H4 (cell line): Measurements from ENCODE around the gene DGKZ. TPM values are rescaled to one million over a fixed set of nuclear protein-coding genes. Genes with fewer than 3 reads are reported as not detected.

Experiments
- DNase-seq: peaks from one replicate; pipeline ENCODE4 v3.0.0-alpha.2; 2015; ENCODE audit warnings: low spot score
- total RNA-seq: library from RNA; depleted of rRNA; stranded (reverse); fragments of >200 nt; shearing (Covaris generic); gene quantifications from 2 replicates; pipeline ENCODE4 v1.2.3, GENCODE V29; 2014

DGKZ gene
- total RNA-seq, 1 experiment from 2014 or later, result 25.3 TPM

DNA sequence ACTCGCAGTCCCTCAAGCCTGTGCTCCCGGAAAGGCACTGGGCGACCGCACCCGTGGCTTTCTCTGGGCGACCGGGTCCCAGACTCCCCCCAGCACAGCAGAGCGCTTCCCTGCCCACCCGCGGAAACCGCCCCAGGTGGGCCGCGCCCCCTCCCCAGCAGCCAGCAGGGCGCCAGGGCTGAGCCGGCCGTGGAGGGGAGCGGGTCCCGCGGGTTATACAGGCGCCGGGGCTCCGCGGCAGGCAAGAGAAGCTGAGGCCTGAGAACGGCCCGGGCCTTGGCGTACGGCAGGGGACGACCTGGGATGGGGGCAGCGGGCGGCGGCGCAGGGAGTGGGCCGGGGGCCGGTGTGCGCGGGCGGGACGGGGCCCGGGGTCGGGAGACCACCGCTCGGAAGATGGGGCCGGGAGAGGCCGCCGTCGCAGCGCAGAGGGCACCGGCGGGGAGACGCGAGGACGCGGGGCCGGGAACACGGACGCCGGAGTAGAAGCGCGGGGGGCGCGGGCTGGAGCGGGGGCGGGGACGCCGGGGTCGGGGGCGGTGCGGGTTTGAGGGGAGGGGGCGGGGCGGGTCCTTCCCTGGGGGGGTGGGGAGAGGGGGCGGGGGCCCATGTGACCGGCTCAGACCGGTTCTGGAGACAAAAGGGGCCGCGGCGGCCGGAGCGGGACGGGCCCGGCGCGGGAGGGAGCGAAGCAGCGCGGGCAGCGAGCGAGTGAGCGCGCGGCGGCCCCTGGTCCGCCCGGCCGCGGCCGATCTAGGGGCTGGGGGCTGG is 34.0 kb downstream of the DGKZ start, which contains the start of gene MDK:
Gene MDK (plus strand): TSS at position 622 of the 771 bp plus-strand sequence. CDS start 389 bp downstream, outside the sequence.
- no peak for DNase-seq

DNA sequence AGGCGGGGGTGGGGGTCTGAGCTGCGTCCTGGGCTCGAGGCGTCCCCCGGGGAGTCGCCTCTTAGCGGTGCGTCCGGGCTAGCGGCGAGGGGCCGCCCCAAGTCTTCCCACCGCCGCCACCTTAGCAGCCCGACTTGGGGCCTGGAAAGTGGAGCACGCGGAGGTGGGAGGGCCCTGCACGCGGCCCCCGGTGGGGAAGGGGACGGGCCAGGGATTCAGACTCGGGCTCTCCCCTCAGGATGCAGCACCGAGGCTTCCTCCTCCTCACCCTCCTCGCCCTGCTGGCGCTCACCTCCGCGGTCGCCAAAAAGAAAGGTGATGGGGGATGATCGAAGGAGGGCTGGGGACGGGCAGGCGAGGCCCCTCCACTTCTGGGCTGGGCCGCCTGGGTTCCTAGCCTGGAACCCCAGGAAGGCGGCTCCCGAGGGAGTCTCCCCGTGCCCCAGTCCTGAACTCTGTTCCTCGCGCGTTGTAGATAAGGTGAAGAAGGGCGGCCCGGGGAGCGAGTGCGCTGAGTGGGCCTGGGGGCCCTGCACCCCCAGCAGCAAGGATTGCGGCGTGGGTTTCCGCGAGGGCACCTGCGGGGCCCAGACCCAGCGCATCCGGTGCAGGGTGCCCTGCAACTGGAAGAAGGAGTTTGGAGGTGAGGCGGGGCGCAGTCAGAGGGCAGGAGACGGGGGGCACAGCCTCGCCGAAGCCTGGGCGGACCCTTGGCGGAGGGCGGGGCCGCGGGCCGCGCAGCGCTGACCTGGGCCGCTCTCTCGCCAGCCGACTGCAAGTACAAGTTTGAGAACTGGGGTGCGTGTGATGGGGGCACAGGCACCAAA is 34.8 kb downstream of the DGKZ start:
- DNase-seq, result no peak

DNA sequence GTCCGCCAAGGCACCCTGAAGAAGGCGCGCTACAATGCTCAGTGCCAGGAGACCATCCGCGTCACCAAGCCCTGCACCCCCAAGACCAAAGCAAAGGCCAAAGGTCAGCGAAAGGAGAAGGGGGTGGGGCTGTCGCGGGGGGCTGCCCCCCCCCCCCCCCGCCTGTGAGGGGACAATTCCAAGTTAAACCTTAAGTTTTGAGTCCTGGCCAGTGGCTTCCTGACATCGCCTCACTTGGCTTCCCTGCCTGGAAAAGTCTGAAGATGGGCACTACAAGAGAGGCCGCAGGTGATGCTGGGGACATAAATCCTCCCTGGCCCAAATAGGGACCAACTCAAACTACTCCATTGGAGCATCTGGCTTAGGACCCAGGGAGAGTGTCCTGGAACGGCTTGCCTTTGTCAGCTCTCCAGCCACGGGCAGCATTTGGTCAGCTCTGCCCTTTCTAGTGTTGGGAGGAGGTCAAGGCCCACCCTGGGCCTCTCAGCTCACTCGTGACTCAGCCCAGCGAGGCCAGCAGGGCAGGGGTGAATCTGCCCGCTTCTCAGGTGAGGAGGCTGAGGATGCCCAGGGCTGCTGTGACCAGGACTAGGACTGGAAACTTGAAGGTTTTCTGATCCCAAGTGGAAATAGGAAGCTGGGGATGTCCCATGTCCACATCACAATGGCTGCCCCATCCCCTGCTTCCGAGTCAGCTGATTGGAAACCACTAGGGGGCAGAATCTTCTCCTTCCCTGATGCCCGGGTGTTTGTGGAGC is 35.6 kb downstream of the DGKZ start:
- peak; percentile 61 for DNase-seq

DNA sequence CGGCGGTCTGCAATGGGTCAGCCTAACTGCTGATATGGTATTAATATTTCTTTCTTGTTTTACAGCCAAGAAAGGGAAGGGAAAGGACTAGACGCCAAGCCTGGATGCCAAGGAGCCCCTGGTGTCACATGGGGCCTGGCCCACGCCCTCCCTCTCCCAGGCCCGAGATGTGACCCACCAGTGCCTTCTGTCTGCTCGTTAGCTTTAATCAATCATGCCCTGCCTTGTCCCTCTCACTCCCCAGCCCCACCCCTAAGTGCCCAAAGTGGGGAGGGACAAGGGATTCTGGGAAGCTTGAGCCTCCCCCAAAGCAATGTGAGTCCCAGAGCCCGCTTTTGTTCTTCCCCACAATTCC is 36.1 kb downstream of the DGKZ start:
- no peak for DNase-seq

DNA sequence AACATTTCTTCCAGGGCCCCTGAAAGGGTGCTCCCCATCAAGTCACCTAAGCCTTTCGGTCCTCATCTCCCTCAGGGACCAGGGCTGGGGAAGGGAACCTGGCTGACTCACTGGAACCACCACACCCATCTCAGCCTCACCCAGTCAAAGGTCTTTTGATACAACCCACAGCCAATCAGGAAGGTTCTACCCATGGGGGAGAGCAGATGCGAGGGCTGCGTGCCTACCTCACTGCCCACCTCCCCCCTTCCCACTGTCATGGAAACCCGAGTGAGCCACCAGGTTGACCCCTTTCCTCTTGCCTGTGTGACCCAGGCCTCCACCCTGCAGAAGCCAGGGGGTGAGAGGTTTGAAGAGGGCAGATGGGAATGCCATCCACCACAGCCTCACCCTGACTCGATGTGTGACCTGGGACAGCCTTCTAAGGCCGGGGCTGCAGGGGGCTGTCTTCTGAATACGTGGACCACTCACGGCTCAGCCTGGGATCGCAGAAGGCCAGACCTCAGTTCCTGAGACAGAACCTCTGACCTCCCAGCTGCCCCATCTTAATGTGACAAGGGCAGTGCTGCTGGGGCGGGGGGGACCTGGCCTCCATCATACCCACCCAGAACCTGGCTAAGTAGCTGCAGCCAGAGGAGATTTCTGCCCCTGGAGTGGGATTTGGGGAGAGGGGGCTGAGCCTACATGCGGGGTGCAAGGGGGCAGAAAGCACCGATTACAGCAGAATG is 36.9 kb downstream of the DGKZ start:
- DNase-seq, result no peak

DNA sequence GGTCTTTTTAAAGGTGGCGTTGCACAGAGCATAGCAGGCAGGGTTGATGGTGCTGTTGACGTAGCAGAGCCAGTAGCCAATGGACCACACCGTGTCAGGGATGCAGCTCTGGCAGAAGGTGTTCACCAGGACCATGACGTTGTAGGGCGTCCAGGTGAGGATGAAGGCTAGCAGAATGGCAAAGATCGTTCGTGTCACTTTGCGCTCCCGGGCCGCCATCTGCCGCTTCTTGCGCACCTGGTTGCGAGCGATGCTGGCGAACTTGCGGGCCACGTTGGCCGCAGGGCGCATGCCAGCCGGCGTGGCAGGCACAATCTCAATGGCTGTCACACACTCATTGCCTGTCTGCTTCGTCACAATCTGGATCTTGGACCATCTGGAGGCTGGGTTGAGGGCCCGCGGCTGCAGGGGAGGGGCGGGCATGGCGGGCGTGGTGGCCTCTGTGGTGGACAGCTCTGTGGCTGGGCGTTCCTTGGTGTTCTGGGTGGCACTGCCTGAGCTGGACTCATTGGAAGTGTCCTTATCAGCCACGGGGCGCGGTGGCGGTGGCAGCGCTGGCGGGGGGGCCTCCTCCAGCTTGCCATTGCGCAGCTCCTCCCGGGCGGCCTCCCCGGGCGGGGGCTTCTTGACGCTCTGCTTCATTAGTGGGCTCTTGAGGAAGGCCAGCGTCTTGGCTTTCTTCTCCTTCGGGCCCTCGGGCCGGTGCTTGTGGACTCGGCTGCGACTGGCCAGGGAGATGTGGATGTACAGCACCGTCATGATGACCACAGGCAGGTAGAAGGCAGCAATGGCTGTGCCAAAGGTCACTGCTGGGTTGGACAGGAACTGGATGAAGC is 38.1 kb downstream of the DGKZ start:
- DNase-seq, result no peak

DNA sequence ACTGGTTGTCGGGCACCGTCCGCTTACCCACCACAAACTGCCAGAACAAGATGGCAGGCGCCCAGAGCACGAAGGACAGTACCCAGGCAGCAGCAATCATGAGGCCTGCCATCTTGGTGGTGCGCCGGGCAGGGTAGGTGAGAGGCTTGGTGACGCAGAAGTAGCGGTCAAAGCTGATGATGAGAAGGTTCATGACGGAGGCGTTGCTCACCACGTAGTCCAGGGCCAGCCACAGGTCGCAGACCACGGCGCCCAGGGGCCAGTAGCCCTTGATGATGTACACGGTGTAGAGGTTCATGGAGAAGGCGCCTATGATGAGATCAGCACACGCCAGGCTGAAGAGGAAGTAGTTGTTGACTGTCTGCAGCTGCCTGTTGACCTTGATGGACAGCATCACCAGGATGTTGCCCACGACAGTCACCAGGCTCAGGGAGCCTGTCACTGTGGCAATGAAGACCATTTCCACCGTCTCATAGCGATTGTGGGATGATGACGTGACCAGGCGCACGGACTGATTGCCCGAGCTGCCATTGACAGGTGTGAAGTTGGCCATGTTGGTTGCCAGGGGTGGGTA is 38.8 kb downstream of the DGKZ start:
- no peak for DNase-seq

DNA sequence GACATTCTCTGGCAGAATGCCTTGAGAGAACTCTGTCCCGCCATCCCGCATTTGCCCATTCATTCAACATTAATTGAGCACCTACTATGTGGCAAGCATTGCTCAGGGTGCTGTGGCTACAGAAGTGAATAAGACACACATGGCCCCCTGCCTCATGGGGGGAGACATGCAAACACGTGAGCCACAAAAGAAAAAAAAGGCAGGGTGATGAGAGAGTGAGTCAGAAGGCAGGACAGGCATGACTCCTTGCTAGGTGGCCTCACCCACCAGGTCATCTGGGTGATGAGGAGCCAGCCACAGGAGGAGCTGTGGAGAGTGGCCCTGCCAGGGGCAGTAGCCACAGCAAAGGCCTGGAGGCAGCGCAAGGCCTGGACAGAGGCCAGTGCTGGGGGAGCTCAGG is 39.4 kb downstream of the DGKZ start:
- no peak for DNase-seq

DNA sequence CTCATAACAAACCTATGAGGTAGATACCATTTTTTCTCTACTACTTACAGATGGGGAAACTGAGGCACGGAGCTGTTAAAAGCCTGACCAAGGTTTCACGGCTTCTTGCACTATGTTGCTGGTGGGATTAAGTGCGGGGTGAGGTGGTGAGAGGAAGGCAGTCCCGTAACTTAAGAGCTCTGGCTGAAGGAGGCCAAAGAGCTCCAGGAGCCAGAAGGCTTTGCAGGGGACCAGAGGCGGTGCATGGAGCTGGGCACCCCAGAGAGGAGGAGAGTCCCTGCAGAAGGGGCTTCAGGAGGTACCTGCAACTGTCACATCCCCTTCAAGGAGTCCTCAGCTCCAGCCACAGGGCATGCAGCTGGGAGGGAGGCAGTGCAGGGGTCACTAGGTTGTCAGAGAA is 40.2 kb downstream of the DGKZ start:
- DNase-seq, result no peak

DNA sequence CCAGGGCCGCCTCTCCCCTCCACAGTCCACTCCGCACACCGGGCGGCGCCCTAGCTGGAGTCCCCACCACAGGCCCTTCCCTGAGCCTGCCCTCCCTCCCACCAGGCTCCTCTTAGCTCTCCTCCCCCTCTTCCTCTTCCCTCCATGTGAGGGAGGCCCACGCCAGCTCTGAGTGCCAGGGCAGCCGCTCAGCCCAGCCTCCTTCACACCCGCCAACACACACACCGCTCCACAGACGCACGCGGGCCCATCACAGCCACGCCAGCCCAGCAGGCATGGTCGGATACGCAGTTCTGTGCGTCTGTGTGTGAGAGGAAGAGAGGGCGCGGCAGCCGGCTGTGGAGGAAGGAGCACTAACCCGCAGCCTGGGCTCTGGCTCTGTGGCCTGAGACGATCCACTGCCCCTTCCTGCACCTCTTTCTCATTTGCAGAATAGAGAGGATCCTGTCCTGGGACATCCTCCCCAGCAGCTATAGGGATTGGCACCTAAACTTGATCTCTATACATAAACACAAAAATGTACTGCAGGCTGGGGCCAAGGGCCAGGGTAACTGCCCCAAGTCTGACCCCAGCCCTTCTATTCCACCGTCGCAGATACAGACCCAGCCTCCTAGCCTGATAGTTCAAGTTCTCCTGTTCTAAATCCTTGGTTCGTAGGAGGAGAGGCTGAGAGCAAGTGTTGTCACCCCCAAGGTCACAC is 40.8 kb downstream of the DGKZ start:
- DNase-seq, result no peak

DNA sequence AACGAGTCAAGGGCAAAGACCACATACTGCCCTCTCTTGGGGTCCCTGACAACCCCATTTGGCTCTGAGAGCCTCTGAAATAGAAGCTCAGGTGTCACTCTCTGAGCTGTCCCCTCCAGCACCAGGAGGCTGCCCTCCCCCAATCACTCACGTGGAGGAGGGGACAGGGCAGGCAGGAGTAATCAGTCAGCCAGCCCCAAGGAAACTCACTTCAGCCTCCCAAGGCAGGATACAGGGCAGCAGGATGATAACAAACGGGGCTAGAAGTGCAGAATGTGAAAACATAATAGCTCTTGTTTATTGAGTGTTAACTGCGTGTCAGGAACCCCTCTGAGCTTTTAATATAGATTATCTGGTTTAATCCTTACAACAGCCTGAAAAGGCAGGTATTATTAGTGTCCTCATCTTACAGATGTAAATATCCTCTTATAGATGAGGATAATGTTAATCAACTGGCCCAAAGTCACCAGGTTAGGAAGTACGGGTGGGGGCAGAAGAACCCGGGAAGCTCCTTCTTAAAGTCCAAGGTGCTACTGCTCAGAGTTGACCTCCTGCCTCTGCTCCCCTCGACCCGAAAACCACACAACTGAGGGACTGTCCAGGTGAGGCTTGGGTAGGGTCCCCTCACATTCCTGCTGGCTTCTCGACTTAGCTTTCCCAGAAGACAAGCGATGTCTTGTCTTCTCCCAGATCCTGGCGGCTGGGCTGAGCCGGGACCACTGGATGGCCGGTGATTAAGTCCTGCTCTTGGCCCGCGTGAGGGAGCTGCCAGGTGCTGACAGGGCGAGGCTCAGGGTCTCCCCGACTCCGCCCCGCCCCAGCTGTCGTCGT is 41.6 kb downstream of the DGKZ start:
- no peak for DNase-seq

DNA sequence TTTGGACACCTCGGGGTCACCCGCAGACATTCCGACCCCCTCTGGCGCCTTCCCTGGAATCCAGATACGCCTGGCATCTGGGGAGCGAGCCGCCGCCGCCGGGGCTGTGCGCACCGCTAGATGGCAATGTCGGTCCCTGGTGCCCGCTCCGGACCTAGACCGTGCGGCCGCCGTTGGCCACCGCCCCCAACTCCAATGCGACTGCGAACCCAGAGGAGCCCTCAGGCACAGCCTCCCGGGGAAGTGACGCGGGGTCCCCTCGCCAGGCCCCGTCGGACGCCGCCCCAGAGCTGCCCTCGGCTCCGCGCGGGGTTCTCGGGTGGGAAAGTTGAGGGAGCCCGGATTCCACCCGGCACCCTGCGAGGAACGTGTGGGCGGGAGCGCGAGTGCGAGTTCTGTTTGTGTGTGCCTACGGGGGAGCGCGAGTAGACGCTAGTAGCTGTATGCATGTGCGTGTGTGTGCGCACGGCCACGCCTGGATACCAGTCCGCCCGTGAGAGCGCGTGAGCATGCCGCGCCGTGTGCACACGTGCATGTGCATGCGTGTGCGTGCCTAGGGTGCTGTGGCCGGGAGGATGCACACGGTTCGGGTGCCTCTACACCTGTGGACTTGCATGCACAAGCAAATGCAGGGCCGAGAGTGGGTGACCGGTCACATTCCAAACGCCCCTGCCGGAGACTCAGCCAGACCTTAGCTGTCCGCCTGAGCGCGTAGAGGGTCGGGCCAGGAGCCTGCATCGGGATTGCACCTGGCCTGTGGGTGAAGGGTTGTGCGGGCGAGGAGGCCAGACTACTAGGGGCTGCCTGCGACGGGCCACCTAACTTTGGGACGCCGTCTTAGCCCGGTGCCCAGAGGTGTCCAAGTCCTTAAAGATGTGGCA is 42.4 kb downstream of the DGKZ start:
- peak; percentile 72 for DNase-seq

DNA sequence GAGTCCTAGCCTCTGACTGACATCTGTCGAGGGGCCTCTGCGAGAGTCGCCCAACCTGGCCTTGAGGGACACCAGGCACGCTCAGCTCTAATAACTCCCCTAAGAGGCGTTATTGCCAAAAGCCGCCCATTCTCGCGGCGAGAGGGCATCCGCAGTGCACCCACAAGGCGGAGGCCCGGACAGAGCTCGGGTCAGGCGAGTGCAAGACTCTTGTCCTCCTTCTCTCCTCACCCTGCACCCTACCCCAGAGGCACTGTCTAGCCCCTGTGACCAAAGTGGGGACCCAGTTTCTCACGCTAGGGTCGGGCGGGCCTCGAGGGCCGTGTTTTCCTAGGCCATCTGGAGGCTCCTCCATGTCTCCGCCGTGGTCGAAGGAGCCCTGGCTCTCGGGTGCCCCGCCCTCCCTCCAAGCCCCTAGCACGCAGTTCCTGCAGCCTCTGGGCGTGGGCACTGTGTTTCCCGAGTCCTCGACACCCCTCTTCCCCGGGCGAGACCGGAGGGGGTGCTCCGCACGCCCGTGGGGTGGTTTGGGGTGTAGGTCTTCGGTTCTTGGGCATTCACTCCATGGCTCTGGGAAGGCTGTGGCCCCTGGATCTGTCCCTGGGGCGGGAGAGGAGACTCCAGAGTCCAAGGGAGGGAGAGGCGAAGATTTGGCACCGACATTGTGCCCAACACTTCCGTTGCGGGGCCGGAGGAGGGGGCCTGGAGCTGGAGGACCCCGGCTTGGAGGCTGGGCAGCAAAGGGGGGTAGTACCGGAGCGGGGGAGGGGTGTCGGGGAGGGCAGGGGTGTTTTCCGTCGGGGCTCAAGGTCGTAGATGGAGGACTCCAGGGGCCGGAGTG is 43.3 kb downstream of the DGKZ start:
- no peak for DNase-seq

DNA sequence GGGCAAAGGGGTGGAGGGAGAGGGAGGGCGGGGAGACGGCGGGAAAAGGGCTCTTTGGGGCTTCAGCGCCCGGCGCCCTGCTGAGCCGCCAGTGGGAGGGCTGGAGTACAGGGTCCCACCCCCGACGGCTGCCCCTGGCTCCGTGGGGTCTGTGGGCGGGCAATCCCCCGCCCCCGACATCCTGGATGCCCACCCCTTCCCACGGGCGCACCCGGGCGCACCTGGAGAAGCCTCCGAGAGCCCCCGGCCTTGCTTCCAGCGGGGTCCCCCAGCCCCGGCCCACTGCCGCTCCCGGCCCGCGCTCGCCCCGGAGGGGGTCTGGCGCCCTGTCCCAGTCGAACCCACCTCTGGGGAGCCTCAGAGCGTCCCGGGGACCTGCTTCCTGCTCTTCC is 43.9 kb downstream of the DGKZ start:
- no peak for DNase-seq

DNA sequence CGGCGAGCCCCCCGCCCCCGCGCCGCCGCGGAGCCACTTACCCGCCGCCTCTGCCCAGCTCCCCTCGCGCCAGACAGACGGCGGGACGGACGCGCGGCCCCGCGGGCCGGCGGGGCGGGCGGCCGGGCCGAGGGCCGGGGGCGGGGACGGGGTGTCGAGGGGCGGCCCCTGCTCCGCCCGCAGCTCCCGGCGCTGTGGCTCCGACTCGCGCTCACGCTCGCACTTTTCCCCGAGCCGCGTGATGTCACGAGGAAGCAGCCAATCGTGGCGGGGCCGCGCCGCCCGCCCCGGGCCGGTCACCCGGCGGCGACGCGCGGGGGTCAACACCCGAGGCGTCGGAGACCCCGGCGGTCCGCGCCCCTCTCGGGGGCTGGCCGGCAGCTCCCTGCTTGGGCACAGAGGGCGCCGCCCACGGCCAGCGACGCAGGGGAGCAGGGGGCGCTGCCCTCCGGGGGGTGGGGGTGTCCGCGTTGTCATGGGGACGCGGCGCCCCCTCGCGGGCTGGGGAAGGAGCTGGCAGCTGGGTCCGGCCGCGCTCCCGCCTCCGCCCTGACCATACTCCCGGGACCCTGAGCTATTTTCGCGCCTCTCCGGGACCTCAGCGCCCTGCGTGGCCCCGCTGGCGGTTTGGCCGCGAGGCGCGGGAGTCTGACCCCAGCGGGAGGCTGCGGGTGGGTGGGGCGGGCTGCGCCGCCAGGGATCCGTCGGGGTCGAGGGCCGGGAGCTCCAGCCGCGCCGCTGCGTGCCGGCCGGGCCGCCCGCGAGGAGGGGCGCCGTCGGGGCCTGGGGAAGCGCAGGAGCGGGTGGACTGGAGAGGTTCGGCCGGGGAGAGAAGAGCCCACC is 44.5 kb downstream of the DGKZ start, which contains the start of gene CHRM4:
Gene CHRM4 (minus strand): TSS at position 199 of the 843 bp plus-strand sequence. CDS start 5,219 bp downstream, outside the sequence.
- DNase-seq, result peak; percentile 67
